GM10847 (cell line): Measurements from ENCODE around the gene TMEM238L.

Source experiments
- POLR2A ChIP-seq: IDR thresholded peaks from 2 replicates; pipeline ENCODE4 v1.6.1; 2011; ENCODE audit not compliant: insufficient read length; ENCODE audit errors: extremely low read depth

TMEM238L gene

GRCh38 chr17:10757647-10758046, 46.3 kb downstream of the TMEM238L start:
- TF ChIP-seq POLR2A = no peak

- no peak for TF ChIP-seq POLR2A
Measured at GRCh38 chr17:10757067-10757466, 46.8 kb downstream of the TMEM238L start.

- TF ChIP-seq POLR2A = no peak
Measured at GRCh38 chr17:10756619-10757018, 47.3 kb downstream of the TMEM238L start.

GRCh38 chr17:10756185-10756584, 47.7 kb downstream of the TMEM238L start:
- TF ChIP-seq POLR2A = no peak

- no peak for TF ChIP-seq POLR2A
Measured at GRCh38 chr17:10755592-10756127, 48.2 kb downstream of the TMEM238L start.

GRCh38 chr17:10754861-10755591, 48.9 kb downstream of the TMEM238L start:
- TF ChIP-seq POLR2A = no peak

DNA sequence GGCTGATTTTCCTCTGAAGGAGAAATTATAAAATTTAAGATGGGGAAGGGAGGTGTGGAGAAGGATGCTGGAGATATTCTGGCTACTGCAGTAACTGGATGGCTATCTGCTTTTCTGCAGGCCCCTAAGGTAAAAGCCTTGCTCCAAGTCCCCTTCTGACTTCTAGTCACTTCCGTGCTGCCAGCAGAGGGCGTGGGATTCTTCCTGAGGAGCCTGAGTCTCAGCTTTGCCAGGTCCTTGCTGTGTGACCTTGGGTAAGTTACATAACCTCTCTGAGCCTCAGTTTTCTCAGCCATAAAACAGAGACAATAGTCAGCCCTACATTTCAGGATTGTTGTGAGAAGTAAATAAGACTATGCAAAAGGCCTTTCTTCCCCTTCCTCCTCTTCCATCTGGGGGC, 49.8 kb downstream of the TMEM238L start:
- no peak for TF ChIP-seq POLR2A

GRCh38 chr17:10752696-10753095, 51.2 kb downstream of the TMEM238L start:
- TF ChIP-seq POLR2A = no peak

DNA sequence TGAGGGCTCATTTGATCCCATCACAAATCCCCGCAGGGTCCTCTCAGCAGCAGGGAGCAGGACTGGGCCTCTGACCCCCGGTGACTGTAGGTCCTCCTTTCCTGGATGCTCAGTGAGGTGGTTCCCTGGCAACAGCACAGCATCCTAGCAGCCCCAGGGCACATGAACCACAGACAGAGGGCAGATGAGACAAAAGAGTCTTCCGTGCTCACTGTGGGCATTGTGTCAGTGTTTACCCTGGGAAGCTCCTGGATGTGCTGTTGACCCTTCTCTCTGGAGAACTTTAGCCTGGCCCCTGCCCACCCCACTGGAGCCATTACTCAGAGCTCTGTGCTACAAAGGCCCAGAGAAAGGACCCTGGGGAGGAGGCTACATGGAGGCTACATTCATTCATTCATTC, 52.3 kb downstream of the TMEM238L start:
- TF ChIP-seq POLR2A = no peak

GRCh38 chr17:10750210-10750609, 53.7 kb downstream of the TMEM238L start:
- TF ChIP-seq POLR2A = no peak

DNA sequence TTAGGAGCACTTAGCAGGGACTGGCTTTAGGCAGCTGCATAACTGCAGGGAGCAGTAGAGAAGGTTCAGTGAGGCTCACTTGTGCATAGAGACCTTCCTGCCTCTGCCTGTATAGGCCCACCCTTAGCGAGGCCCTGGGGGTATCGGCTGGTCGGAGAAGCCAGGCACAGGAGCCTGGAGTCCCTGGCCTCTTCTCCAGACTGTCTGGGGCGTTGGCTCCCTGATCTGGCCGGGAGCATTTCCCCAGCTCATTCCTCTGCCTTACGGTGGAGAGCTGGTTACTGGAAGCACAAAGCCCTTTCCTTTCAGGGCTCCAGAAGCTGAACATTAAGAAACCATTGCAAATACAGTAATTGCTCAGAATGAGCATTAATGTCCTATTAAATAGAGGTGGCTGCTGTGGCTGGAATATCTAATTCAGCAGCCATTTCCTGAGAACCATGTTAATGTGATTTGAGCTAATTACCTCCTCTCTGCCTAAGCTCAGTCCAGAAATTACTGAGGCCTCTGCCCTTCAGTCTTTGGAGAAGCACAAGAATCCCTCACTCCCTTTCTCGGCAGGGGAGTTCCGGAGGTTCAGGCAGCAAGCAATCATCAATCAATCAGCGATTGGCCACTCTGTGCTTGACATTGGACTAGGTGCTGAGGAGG, 55.2 kb downstream of the TMEM238L start:
- TF ChIP-seq POLR2A = no peak

DNA sequence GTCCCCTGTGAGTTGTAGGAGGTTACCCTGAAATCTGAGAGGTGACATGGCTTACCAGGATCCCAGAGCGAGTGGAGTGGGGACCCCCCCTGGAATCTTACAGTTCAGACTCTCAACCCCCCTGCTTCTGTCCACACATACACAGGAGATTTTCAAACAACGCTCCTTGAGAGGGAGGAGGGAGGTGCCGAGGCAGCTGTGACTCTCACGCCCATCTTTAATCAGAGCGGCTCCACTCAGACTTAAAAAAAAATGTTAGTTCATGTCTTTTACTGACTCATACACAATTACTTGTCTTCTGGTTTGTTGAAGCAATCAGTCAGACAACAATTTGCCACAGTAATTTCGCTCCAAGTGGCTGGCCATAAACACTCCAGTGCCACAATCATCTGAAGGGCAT, 58.7 kb downstream of the TMEM238L start:
- no peak for TF ChIP-seq POLR2A
